Measurements from ENCODE around the gene ESAM. TPM values are rescaled to one million over a fixed set of nuclear protein-coding genes. Genes with fewer than 3 reads are reported as not detected.

ESAM gene
- total and polyA plus RNA-seq, 10 of the 15 experiments (the other 5 are each of a cell fraction or from before 2014, with no cell fraction given): 2.7 to 43.6 (median 19.5) TPM

GRCh38 chr11:124801014-124801413, 38.9 kb upstream of the ESAM start:
- peak overlapping the region; percentile 84 for H3K4me3 ChIP-seq
- TF ChIP-seq HSF1 (IDR thresholded peaks at IDR 0.05; ENCODE audit: low read depth, low read length) (no peak), SREBF1 (IDR thresholded peaks at IDR 0.05; ENCODE audit: low read length) (no peak), EED (IDR thresholded peaks at IDR 0.05; ENCODE audit: low read depth) (no peak), SMARCA5 (IDR thresholded peaks at IDR 0.05) (no peak), GABPA (IDR thresholded peaks at IDR 0.05; ENCODE audit: low read depth) (no peak), EP300 (IDR thresholded peaks at IDR 0.05; ENCODE audit: borderline replicate concordance in 1 of 2, control insufficient read depth in 1 of 2, low read depth in 2 of 2, low read length in 2 of 2) (no peak), ZNF274 (IDR thresholded peaks at IDR 0.05; ENCODE audit: insufficient read depth, insufficient read length) (no peak), ZBTB33 (IDR thresholded peaks at IDR 0.05) (no peak), RAD21 (IDR thresholded peaks at IDR 0.05; ENCODE audit: insufficient read depth, low read depth, low read length) (no peak), TCF7 (IDR thresholded peaks at IDR 0.05; ENCODE audit: borderline replicate concordance) (no peak), BCL3 (IDR thresholded peaks at IDR 0.05; ENCODE audit: borderline replicate concordance, insufficient read depth, low read depth, low read length, poor library complexity, severe bottlenecking) (no peak), CBFB (IDR thresholded peaks at IDR 0.05; ENCODE audit: low read depth) (no peak), MLLT1 (IDR thresholded peaks at IDR 0.05) (no peak), NR2F1 (conservative IDR thresholded peaks at IDR 0.05) (no peak), TARDBP (IDR thresholded peaks at IDR 0.05; ENCODE audit: borderline replicate concordance) (no peak), HDAC6 (IDR thresholded peaks at IDR 0.05; ENCODE audit: unreplicated experiment) (no peak)

More at GRCh38 chr11:124801014-124801413, 38.9 kb upstream of the ESAM start:
- Histone ChIP-seq H3K27ac (ENCODE audit: control insufficient read depth, insufficient read depth) (peak overlapping the region; percentile 94), H4K20me1 (ENCODE audit: control insufficient read depth, insufficient read depth) (no peaks in the 10 kb centered on the region), H3K4me1 (ENCODE audit: control insufficient read depth, insufficient read depth, low read length) (peaks cover 9% of the 10 kb centered on the region), H3K9ac (ENCODE audit: control insufficient read depth, insufficient read depth, low read length) (peak overlapping the region; percentile 81), H3K9me3 (replicated peaks; ENCODE audit: control insufficient read depth, insufficient read depth, low read length) (no peaks in the 10 kb centered on the region), H3K79me2 (ENCODE audit: control insufficient read depth, insufficient read depth, low read length) (peaks cover 45% of the 10 kb centered on the region), H2AFZ (ENCODE audit: control insufficient read depth, low read depth, low read length) (peak overlapping the region; percentile 76), H3K27me3 (replicated peaks in 1 of 2; ENCODE audit: control insufficient read depth in 2 of 2, insufficient read depth in 2 of 2, low read length in 1 of 2) (peaks cover 0 to 1% of the 10 kb centered on the region in 2 experiments; a peak in 1 of 4 replicates), H3K4me2 (ENCODE audit: control insufficient read depth, insufficient read depth) (peak overlapping the region; percentile 97), H3K36me3 (ENCODE audit: control insufficient read depth in 2 of 2, insufficient read depth in 2 of 2, low read length in 1 of 2) (no peaks in the 10 kb centered on the region)
- RAD21 ChIA-PET (ENCODE audit: unreplicated experiment): interaction anchor here (0.8 to 3.0 kb wide), 5 partner anchors 33 to 769 kb away, joined by 3 to 11 read pairs (median 4); partner anchors contain the start of gene EI24
- BruUV-seq (replicated peaks): no TSS peak
- SMC1A ChIA-PET (ENCODE audit: uncharacterized antibody, unreplicated experiment): interaction anchor here (0.7 to 2.5 kb wide), 8 partner anchors 11 to 1086 kb away, joined by 3 to 11 read pairs (median 4); no protein-coding TSS in a partner anchor
- POLR2A ChIA-PET: interaction anchor here (0.7 to 1.3 kb wide), 3 partner anchors 38 to 178 kb away, joined by 3 read pairs; partner anchors contain the start of genes ESAM and TBRG1
- CTCF ChIA-PET: interaction anchor here (0.6 to 11.5 kb wide), 10 partner anchors 9 to 178 kb away, joined by 3 to 272 read pairs (median 6); partner anchors contain the start of genes ESAM and TBRG1
- 30% methylated on average over 8 of the region's 8 CpGs for WGBS (ENCODE audit: insufficient coverage, insufficient replicate concordance, low lambda C conversion rate, missing lambda C conversion rate)
- ATAC-seq (no peak), FAIRE-seq (no peak), DNase-seq (ENCODE audit: low read depth, low spot score) (no peak)
- intact Hi-C loops (cut with micrococcal nuclease; ENCODE audit: unreplicated experiment): loop anchor here (2.0 kb wide), 1 partner anchor 36 kb away; no protein-coding TSS in a partner anchor
- in situ Hi-C loops (cut with MboI): no loop called here

All from GM12878 (cell line).